Sciatic nerve (tissue), 2 donors: ENCODE results near the gene IP6K2. TPM values are rescaled to one million over a fixed set of nuclear protein-coding genes. Genes with fewer than 3 reads are reported as not detected.
"Not testable (repeated sequence)": the region's sequence is repeated elsewhere in the genome, so short reads cannot be mapped to it uniquely, and the experiment has no call there.

Experiments
- ATAC-seq: fragments of 200-7000 bp; cut with Tn5 transposase; one replicate; pipeline ENCODE4 v1.9.1; 2020; ENCODE audit warnings: mild to moderate bottlenecking, moderate library complexity
- DNase-seq: peaks from one replicate; pipeline ENCODE4 v3.0.0-alpha.2; 2020; ENCODE audit warnings: low spot score
- intact Hi-C: fragments of 100-400 bp; cut with DNase I; formaldehyde crosslinking; loops from one replicate; pipeline ENCODE4 v1.14.2; 2022
- total RNA-seq: library from RNA; stranded (reverse); fragmentation: NEBNext Ultra II Directional; extraction: Animal tissue kit (Norgen Biotek cat#: 25700); gene quantifications from one replicate; pipeline ENCODE4 v1.2.1, GENCODE V29; 2021
- donor health status: DM: no; HTN: no; CAD: no.
- donor health status: DM: no; HTN: no; CAD: no.

Gene IP6K2, protein sequence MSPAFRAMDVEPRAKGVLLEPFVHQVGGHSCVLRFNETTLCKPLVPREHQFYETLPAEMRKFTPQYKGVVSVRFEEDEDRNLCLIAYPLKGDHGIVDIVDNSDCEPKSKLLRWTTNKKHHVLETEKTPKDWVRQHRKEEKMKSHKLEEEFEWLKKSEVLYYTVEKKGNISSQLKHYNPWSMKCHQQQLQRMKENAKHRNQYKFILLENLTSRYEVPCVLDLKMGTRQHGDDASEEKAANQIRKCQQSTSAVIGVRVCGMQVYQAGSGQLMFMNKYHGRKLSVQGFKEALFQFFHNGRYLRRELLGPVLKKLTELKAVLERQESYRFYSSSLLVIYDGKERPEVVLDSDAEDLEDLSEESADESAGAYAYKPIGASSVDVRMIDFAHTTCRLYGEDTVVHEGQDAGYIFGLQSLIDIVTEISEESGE
- total RNA-seq: 104 TPM

DNA sequence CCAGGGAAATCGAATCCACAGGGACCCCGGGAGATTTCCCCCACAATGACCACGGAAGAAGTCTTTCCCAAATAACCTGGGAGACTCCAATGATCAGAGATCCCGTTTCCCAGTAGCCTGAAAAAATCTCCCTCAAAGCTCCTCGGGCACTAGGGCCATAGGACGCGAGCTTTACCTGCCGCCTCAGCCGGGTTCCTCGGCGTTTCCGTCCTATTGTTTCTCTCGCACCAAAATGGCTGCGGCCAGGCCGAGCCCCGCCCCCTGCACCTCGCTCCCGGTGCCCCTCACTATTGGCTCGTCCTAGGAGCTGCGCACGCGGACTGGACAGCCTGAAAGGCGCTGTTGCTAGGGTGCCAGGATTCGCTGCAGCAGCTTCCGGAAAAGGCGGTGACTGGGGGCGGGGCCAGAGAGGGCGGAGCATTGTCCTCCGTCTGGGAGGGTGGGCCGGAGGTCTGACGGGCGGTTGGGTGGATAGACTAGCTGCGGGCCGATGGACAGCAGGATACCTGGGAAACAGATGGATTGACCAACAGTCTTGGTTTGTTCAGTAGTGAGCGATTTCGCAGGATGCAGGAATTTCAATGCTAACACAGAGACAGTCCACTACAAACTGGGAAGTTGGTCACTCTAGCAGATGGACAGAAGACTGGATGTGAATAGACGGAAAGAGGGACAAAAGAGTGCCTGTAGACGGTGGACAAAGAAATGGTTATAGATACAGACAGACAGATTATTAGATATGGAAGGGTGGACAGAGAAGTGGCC is at the start of gene IP6K2:
Gene IP6K2 (minus strand): TSS at position 240 of the 765 bp plus-strand sequence. CDS start 21,930 bp downstream, outside the sequence.
- intact Hi-C loops: no loop called here
- ATAC-seq: peak; percentile 100
- peak; percentile 100 for DNase-seq

GRCh38 chr3:48765376-48765775 is 48.4 kb upstream of the IP6K2 start:
- intact Hi-C loops: no loop called here
- DNase-seq: no peak

GRCh38 chr3:48762816-48763215 is 45.8 kb upstream of the IP6K2 start:
- DNase-seq (no peak), ATAC-seq (no peak)
- intact Hi-C loops: no loop called here

More at GRCh38 chr3:48765376-48765775, 48.4 kb upstream of the IP6K2 start:
- ATAC-seq: peak; percentile 49

- ATAC-seq: not testable (repeated sequence)
These were observed 43.0 kb upstream of the IP6K2 start for GRCh38 chr3:48759991-48760540.

DNA sequence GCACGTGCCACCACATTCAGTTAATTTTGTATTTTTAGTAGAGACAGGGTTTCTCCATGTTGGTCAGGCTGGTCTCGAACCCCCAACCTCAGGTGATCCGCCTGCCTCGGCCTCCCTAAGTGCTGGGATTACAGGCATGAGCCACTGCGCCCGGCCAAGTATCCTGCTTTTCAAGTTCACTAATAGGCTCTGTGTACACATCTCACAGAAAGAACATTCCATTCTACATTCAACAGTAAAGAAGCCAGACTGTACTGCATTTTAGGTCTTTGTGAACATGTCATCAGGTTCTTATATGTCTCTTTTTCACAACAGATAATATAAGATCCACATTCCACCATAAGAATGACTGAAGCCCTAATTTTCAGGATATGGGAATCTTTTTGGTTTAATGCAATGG is 42.5 kb upstream of the IP6K2 start:
- ATAC-seq, DNase-seq, intact Hi-C loops: not testable (repeated sequence)

More at GRCh38 chr3:48759991-48760540, 43.0 kb upstream of the IP6K2 start:
- DNase-seq, intact Hi-C loops: not testable (repeated sequence)

GRCh38 chr3:48759071-48759470 is 42.0 kb upstream of the IP6K2 start:
- intact Hi-C loops: no loop called here
- DNase-seq: no peak
- ATAC-seq: no peak

DNA sequence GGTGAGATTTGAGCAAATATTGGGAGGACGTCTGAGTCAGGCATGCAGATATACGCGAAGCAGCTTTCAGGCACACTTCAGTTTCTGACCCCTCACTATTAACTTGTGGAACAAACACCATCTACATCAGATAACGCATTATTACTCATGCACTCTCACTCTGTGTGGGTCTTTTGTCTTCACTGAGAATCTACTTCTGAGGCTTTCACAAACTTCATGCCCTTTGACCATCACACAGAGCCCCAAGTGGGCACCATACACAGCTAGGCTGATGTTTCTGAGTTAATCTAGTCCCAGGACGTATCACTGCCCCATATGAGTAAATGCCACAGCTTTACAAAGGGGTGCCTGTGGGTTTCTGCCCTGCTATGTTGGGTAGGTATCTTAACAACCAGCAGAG is 39.6 kb upstream of the IP6K2 start:
- intact Hi-C loops: no loop called here
- no peak for DNase-seq
- no peak for ATAC-seq

- DNase-seq (no peak), ATAC-seq (no peak)
- intact Hi-C loops: no loop called here
These were observed 33.8 kb upstream of the IP6K2 start for GRCh38 chr3:48750856-48751255.

DNA sequence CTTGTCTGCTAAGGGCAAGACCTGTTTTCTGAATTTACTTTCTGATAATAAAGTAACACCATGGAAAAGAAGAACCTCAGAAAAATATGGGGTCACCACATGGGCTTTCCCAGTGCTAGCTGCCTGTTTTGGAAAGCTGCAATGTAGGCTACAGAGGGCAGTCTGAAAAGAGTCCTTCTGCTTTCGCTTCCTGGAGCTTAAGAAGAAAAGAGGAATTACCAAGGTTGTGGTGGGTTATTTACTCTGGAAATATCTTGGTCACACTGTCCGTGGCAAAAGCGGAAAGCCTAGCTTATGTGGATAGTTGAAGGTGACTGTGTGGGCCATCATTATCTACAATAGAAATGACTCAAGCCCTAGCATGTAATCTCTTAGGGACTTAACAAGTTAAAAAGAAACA is 31.7 kb upstream of the IP6K2 start:
- DNase-seq: no peak
- peak; percentile 33 for ATAC-seq
- intact Hi-C loops: no loop called here

DNA sequence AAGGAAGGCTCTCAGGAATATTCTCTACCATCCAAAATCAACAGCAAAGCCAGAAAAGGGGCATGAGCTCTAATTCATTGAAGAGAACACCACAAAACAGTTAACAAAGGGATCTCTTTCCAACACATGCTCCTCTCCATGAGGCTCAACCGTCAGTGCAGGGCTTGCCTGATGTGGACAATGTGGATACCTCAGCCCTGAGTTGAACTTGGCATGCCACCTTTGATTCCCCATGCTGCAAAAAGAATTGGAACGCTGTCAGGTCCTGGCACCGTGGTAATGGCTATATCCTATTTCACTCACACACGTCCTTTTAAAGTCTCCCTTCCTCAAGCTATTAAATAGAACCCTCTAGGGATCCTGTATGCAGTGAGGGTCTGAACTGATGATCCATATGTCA is 30.7 kb upstream of the IP6K2 start:
- DNase-seq (no peak), ATAC-seq (peak; percentile 52)
- intact Hi-C loops: no loop called here

DNA sequence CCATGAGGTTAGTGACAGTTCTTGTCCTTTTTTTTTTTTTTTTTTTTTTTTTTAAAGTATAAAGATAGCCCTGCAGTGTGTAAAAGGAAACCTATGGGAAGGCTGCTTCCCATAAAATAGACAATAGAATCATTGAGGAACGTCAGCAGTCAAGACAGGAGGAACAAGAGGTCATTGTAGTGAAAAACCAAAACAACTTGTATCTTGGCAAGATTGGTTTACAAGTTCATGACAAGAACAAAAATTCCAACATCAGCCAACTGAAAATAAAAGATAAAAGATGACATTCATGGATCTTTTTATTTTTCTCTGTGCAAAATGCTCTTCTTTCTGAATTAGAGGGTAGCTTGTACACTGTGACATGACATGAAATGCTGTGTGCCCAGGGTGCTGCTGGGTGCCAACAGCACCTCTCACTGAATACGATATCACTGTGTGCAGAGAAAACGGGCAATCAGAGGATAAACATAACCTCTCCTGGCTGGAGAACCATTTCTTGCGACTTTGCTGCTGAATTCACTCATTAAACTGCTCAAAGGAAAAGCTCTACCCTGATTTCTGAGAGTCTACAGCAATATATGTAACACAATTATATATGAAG is 30.1 kb upstream of the IP6K2 start:
- DNase-seq: no peak
- ATAC-seq: peak; percentile 86
- intact Hi-C loops: no loop called here

- intact Hi-C loops: no loop called here
- DNase-seq (no peak), ATAC-seq (no peak)
These were observed 26.8 kb upstream of the IP6K2 start for GRCh38 chr3:48743773-48744172.

DNA sequence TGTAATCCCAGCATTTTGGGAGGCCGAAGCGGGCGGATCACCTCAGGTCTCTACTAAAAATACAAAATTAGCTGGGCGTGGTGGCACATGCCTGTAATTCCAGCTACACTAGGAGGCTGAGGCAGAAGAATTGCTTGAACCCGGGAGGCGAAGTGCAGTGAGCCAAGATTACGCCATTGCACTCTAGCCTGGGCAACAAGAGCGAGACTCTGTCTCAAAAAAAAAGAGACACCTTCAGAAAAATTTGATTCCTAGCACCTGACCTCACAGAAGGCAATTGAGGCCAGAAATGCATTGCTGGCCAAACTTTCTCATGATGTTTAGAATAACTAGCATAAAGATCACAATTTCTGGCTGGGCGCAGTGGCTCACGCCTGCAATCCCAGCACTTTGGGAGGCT is 24.2 kb upstream of the IP6K2 start:
- DNase-seq, ATAC-seq, intact Hi-C loops: not testable (repeated sequence)

- DNase-seq (peak; percentile 90), ATAC-seq (peak; percentile 94)
- intact Hi-C loops: no loop called here
These were observed 23.2 kb upstream of the IP6K2 start for GRCh38 chr3:48739955-48740823.

GRCh38 chr3:48739617-48739954 is 22.6 kb upstream of the IP6K2 start:
- ATAC-seq (no peak), DNase-seq (no peak)
- intact Hi-C loops: no loop called here

- no peak for DNase-seq
- ATAC-seq: peak; percentile 23
- intact Hi-C loops: no loop called here
These were observed 22.1 kb upstream of the IP6K2 start for GRCh38 chr3:48738926-48739616.

DNA sequence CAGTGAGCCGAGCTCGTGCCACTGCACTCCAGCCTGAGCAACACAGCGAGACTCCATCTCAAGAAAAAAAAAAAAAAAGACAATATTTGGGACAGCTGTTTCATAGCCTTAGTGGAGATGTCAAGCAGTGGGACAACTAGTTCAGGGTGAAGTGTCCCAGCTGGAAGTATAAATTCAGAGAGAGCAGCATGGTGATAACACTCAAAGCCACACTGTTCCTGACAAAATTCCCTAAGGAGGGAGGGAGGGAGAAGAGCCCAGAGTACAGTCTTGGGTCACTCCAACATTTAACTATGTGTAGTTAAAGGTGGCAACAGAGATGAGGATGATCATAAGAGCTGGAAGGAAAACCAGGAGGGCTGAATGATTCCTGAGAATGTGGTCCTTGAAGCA is 21.1 kb upstream of the IP6K2 start:
- DNase-seq: no peak
- ATAC-seq: no peak
- intact Hi-C loops: no loop called here
